Liver (tissue), 9 donors: ENCODE results near the gene DPP4. TPM values are rescaled to one million over a fixed set of nuclear protein-coding genes. Genes with fewer than 3 reads are reported as not detected.

Source experiments
- DNase-seq: peaks from one replicate; pipeline ENCODE4 v3.0.0-alpha.2; 2017; ENCODE audit warnings: low spot score
- H3K27ac ChIP-seq, 2 donors: one replicate each; pipeline ENCODE4 v1.7.0; 2013; ENCODE audit warnings: inconsistent platforms in 2 of 2, low read length in 2 of 2, control low read depth in 1 of 2, low read depth in 1 of 2, mild to moderate bottlenecking in 1 of 2
- H3K27me3 ChIP-seq, 4 donors: one replicate each; pipeline versions ENCODE4 v1.6.1 to v1.7.0; 2013; ENCODE audit warnings: low read length in 3 of 4, inconsistent platforms in 1 of 4, mild to moderate bottlenecking in 1 of 4, moderate library complexity in 1 of 4; ENCODE audit not compliant: control insufficient read depth in 4 of 4, insufficient read depth in 4 of 4
- H3K36me3 ChIP-seq, 4 donors: one replicate each; pipeline versions ENCODE4 v1.6.1 to v1.7.0; 2013; ENCODE audit warnings: low read length in 3 of 4, mild to moderate bottlenecking in 3 of 4, low read depth in 1 of 4, moderate library complexity in 1 of 4; ENCODE audit not compliant: control insufficient read depth in 4 of 4, insufficient read depth in 3 of 4
- H3K4me1 ChIP-seq, 4 donors: one replicate each; pipeline versions ENCODE4 v1.6.1 to v1.7.0; 2013; ENCODE audit warnings: low read length in 3 of 4, mild to moderate bottlenecking in 3 of 4, moderate library complexity in 1 of 4; ENCODE audit not compliant: control insufficient read depth in 4 of 4, insufficient read depth in 4 of 4
- H3K4me3 ChIP-seq, 3 donors: one replicate each; pipeline versions ENCODE4 v1.6.1 to v1.7.0; 2013; ENCODE audit warnings: low read length in 3 of 3, control low read depth in 1 of 3, low read depth in 1 of 3, mild to moderate bottlenecking in 1 of 3
- H3K9ac ChIP-seq, 2 donors: one replicate each; pipeline ENCODE4 v1.7.0; 2013; ENCODE audit warnings: low read length in 2 of 2, mild to moderate bottlenecking in 2 of 2, moderate library complexity in 2 of 2, control low read depth in 1 of 2, low read depth in 1 of 2
- H3K9me3 ChIP-seq, 4 donors: one replicate each; pipeline versions ENCODE4 v1.6.1 to v1.7.0; 2013; ENCODE audit warnings: low read length in 3 of 4; ENCODE audit not compliant: control insufficient read depth in 4 of 4
- EGR1 ChIP-seq, 2 donors: IDR thresholded peaks; 2 replicates each; pipeline ENCODE4 v1.6.1; 2016 to 2018; ENCODE audit warnings: antibody characterized with exemption in 2 of 2, low read depth in 2 of 2
- FOXA1 ChIP-seq: IDR thresholded peaks from 2 replicates; pipeline ENCODE4 v1.6.1; 2016; ENCODE audit warnings: antibody characterized with exemption
- FOXA2 ChIP-seq: IDR thresholded peaks from 2 replicates; pipeline ENCODE4 v1.6.1; 2016; ENCODE audit warnings: antibody characterized with exemption
- GABPA ChIP-seq, 2 donors: IDR thresholded peaks in 1 of 2; conservative IDR thresholded peaks in 1 of 2; 2 replicates each; pipeline ENCODE4 v1.6.1; 2016; ENCODE audit warnings: antibody characterized with exemption in 2 of 2, mild to moderate bottlenecking in 1 of 2, moderate library complexity in 1 of 2
- HNF4A ChIP-seq, 2 donors: conservative IDR thresholded peaks; 2 replicates each; pipeline ENCODE4 v1.6.1; 2016; ENCODE audit warnings: antibody characterized with exemption in 2 of 2, mild to moderate bottlenecking in 2 of 2
- JUND ChIP-seq, 2 donors: IDR thresholded peaks; 2 replicates each; pipeline ENCODE4 v1.6.1; 2016; ENCODE audit warnings: antibody characterized with exemption in 2 of 2
- NR2F2 ChIP-seq: IDR thresholded peaks from 2 replicates; pipeline ENCODE4 v1.6.1; 2016; ENCODE audit warnings: antibody characterized with exemption
- RAD21 ChIP-seq, 2 donors: IDR thresholded peaks; 2 replicates each; pipeline ENCODE4 v1.6.1; 2016; ENCODE audit warnings: antibody characterized with exemption in 2 of 2, mild to moderate bottlenecking in 2 of 2
- RXRA ChIP-seq, 2 donors: IDR thresholded peaks; 2 replicates each; pipeline ENCODE4 v1.6.1; 2017 to 2018; ENCODE audit warnings: antibody characterized with exemption in 2 of 2, mild to moderate bottlenecking in 1 of 2
- SP1 ChIP-seq: IDR thresholded peaks from 2 replicates; pipeline ENCODE4 v1.6.1; 2018; ENCODE audit warnings: antibody characterized with exemption, mild to moderate bottlenecking
- TAF1 ChIP-seq: conservative IDR thresholded peaks from 2 replicates; pipeline ENCODE4 v1.6.1; 2016; ENCODE audit warnings: antibody characterized with exemption, mild to moderate bottlenecking
- YY1 ChIP-seq: IDR thresholded peaks from 2 replicates; pipeline ENCODE4 v1.6.1; 2016; ENCODE audit warnings: antibody characterized with exemption, mild to moderate bottlenecking
- WGBS: extraction: QIAGEN DNeasy Blood & Tissue Kit; methylation state at CpG from one replicate; pipeline ENCODE4 v1.1.7; 2013; 5-methylcytosine and 5-hydroxymethylcytosine counted together
- polyA plus RNA-seq, 2 donors: library from polyadenylated mRNA; stranded (reverse) in 1 of 2; unstranded in 1 of 2; fragments of 200-250 nt in 1 of 2; fragments of >200 nt in 1 of 2; fragmentation: Nextera tagmentation in 1 of 2; extraction: Ambion mirVana in 1 of 2; gene quantifications; one replicate each; pipeline versions ENCODE4 v1.2.1 to v1.2.3, GENCODE V29; 2013 to 2015
- total RNA-seq, 2 donors: library from RNA; depleted of rRNA; stranded (reverse); fragments of >200 nt; gene quantifications; one replicate each; pipeline ENCODE4 v1.2.3, GENCODE V29; 2014
- TF ChIP-seq, protein P1 (sequence below): IDR thresholded peaks from 2 replicates; pipeline ENCODE4 v1.6.1; 2016; ENCODE audit warnings: antibody characterized with exemption, mild to moderate bottlenecking
- TF ChIP-seq, protein P2 (sequence below): fragments of 150-350 bp; IDR thresholded peaks from 2 replicates; pipeline ENCODE4 v1.5.1; 2017; ENCODE audit warnings: improper control_type of control experiment, low read depth, low read length; ENCODE audit not compliant: missing input control
- TF ChIP-seq, protein P3 (sequence below): IDR thresholded peaks from 2 replicates; pipeline ENCODE4 v1.6.1; 2016; ENCODE audit warnings: antibody characterized with exemption
- TF ChIP-seq, protein P4 (sequence below): IDR thresholded peaks from 2 replicates; pipeline ENCODE4 v1.6.1; 2016; ENCODE audit warnings: antibody characterized with exemption
- TF ChIP-seq, protein P5 (sequence below): IDR thresholded peaks from 2 replicates; pipeline ENCODE4 v1.6.1; 2016; ENCODE audit warnings: antibody characterized with exemption
- donor health status: healthy.
- donor health status: healthy.
- donor health status: healthy.
- donor health status: healthy.
- donor health status: healthy.

The DPP4 gene
- total and polyA plus RNA-seq, 4 donors: 9.6 to 30.1 (median 13.5) TPM

DNA sequence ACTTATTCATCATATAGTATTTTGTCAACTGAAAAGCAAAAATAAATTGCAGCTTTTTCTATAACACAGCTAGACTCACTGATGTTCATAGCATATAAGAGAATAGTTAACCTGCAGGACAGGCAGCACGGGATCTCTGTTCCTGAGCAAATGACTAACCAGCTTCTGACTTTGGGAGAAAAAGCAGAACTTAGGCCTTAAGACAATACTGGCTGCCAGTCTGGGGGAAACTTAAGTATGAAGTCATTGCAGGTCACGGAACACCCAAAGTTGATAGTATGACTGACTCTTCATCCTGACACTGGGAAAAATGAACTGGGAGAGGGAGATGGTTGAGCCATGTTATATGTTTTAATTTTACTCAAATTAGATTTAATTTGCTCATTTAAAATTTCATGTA is 113.0 kb downstream of the DPP4 start:
- H3K36me3 ChIP-seq: no peaks in the 10 kb centered on the region
- H3K4me1 ChIP-seq: peaks cover 0 to 2% (median 0%) of the 10 kb centered on the region in 4 donors
- TF ChIP-seq RAD21 (IDR thresholded peaks at IDR 0.05): no peak
- TF ChIP-seq, protein P1, sequence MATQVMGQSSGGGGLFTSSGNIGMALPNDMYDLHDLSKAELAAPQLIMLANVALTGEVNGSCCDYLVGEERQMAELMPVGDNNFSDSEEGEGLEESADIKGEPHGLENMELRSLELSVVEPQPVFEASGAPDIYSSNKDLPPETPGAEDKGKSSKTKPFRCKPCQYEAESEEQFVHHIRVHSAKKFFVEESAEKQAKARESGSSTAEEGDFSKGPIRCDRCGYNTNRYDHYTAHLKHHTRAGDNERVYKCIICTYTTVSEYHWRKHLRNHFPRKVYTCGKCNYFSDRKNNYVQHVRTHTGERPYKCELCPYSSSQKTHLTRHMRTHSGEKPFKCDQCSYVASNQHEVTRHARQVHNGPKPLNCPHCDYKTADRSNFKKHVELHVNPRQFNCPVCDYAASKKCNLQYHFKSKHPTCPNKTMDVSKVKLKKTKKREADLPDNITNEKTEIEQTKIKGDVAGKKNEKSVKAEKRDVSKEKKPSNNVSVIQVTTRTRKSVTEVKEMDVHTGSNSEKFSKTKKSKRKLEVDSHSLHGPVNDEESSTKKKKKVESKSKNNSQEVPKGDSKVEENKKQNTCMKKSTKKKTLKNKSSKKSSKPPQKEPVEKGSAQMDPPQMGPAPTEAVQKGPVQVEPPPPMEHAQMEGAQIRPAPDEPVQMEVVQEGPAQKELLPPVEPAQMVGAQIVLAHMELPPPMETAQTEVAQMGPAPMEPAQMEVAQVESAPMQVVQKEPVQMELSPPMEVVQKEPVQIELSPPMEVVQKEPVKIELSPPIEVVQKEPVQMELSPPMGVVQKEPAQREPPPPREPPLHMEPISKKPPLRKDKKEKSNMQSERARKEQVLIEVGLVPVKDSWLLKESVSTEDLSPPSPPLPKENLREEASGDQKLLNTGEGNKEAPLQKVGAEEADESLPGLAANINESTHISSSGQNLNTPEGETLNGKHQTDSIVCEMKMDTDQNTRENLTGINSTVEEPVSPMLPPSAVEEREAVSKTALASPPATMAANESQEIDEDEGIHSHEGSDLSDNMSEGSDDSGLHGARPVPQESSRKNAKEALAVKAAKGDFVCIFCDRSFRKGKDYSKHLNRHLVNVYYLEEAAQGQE: no peak
- TF ChIP-seq GABPA (IDR thresholded peaks at IDR 0.05 in 1 of 2, conservative IDR thresholded peaks at IDR 0.05 in 1 of 2): no peak
- TF ChIP-seq EGR1 (IDR thresholded peaks at IDR 0.05; ENCODE audit: low read depth in 2 of 2): no peak
- TF ChIP-seq, protein P2, sequence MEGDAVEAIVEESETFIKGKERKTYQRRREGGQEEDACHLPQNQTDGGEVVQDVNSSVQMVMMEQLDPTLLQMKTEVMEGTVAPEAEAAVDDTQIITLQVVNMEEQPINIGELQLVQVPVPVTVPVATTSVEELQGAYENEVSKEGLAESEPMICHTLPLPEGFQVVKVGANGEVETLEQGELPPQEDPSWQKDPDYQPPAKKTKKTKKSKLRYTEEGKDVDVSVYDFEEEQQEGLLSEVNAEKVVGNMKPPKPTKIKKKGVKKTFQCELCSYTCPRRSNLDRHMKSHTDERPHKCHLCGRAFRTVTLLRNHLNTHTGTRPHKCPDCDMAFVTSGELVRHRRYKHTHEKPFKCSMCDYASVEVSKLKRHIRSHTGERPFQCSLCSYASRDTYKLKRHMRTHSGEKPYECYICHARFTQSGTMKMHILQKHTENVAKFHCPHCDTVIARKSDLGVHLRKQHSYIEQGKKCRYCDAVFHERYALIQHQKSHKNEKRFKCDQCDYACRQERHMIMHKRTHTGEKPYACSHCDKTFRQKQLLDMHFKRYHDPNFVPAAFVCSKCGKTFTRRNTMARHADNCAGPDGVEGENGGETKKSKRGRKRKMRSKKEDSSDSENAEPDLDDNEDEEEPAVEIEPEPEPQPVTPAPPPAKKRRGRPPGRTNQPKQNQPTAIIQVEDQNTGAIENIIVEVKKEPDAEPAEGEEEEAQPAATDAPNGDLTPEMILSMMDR: no peak
- no peak for TF ChIP-seq JUND (IDR thresholded peaks at IDR 0.05)
- no peak for TF ChIP-seq HNF4A (conservative IDR thresholded peaks at IDR 0.05)
- TF ChIP-seq RXRA (IDR thresholded peaks at IDR 0.05): no peak
- TF ChIP-seq NR2F2: no peak
- TF ChIP-seq, protein P3, sequence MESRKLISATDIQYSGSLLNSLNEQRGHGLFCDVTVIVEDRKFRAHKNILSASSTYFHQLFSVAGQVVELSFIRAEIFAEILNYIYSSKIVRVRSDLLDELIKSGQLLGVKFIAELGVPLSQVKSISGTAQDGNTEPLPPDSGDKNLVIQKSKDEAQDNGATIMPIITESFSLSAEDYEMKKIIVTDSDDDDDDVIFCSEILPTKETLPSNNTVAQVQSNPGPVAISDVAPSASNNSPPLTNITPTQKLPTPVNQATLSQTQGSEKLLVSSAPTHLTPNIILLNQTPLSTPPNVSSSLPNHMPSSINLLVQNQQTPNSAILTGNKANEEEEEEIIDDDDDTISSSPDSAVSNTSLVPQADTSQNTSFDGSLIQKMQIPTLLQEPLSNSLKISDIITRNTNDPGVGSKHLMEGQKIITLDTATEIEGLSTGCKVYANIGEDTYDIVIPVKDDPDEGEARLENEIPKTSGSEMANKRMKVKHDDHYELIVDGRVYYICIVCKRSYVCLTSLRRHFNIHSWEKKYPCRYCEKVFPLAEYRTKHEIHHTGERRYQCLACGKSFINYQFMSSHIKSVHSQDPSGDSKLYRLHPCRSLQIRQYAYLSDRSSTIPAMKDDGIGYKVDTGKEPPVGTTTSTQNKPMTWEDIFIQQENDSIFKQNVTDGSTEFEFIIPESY: no peak
- TF ChIP-seq FOXA2: no peak
- TF ChIP-seq, protein P4, sequence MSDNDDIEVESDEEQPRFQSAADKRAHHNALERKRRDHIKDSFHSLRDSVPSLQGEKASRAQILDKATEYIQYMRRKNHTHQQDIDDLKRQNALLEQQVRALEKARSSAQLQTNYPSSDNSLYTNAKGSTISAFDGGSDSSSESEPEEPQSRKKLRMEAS: no peak
- no peak for TF ChIP-seq YY1
- no peak for TF ChIP-seq SP1
- no peak for TF ChIP-seq FOXA1
- TF ChIP-seq TAF1: no peak
- TF ChIP-seq, protein P5, sequence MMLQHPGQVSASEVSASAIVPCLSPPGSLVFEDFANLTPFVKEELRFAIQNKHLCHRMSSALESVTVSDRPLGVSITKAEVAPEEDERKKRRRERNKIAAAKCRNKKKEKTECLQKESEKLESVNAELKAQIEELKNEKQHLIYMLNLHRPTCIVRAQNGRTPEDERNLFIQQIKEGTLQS: no peak
- no peak overlapping the region for H3K9ac ChIP-seq
- H3K27me3 ChIP-seq: no peaks in the 10 kb centered on the region
- 85% methylated on average over 2 of the region's 2 CpGs for WGBS
- H3K9me3 ChIP-seq: no peaks in the 10 kb centered on the region
- no peak overlapping the region for H3K4me3 ChIP-seq
- no peak for DNase-seq
- no peak overlapping the region for H3K27ac ChIP-seq
